Measurements from ENCODE around the gene RFWD3.

RFWD3 gene

GRCh38 chr16:74575807-74576643 is 90.7 kb downstream of the RFWD3 start:
- no peak overlapping the region for H3K9ac ChIP-seq (ENCODE audit: low read depth, low read length)
- no peaks in the 10 kb centered on the region for H3K4me1 ChIP-seq (ENCODE audit: control insufficient read depth, insufficient read depth, low read length)

GRCh38 chr16:74575175-74575806 is 91.4 kb downstream of the RFWD3 start:
- Histone ChIP-seq H3K4me3 (ENCODE audit: low read depth, low read length) (no peak overlapping the region), H3K9ac (ENCODE audit: low read depth, low read length) (no peak overlapping the region), H3K36me3 (ENCODE audit: control insufficient read depth, insufficient read depth, low read length) (no peaks in the 10 kb centered on the region), H3K27ac (ENCODE audit: low read depth, low read length) (no peak overlapping the region), H3K27me3 (ENCODE audit: control insufficient read depth, insufficient read depth, low read length) (no peaks in the 10 kb centered on the region), H3K9me3 (ENCODE audit: control insufficient read depth, insufficient read depth, low read length) (no peaks in the 10 kb centered on the region), H3K4me1 (ENCODE audit: control insufficient read depth, insufficient read depth, low read length) (no peaks in the 10 kb centered on the region)

More at GRCh38 chr16:74575807-74576643, 90.7 kb downstream of the RFWD3 start:
- H3K9me3 ChIP-seq (ENCODE audit: control insufficient read depth, insufficient read depth, low read length): no peaks in the 10 kb centered on the region
- H3K36me3 ChIP-seq (ENCODE audit: control insufficient read depth, insufficient read depth, low read length): no peaks in the 10 kb centered on the region
- no peak overlapping the region for H3K27ac ChIP-seq (ENCODE audit: low read depth, low read length)
- H3K27me3 ChIP-seq (ENCODE audit: control insufficient read depth, insufficient read depth, low read length): no peaks in the 10 kb centered on the region
- no peak overlapping the region for H3K4me3 ChIP-seq (ENCODE audit: low read depth, low read length)

GRCh38 chr16:74574146-74574545 is 92.5 kb downstream of the RFWD3 start:
- H3K27ac ChIP-seq (ENCODE audit: low read depth, low read length): no peak overlapping the region
- H3K4me3 ChIP-seq (ENCODE audit: low read depth, low read length): no peak overlapping the region
- H3K9me3 ChIP-seq (ENCODE audit: control insufficient read depth, insufficient read depth, low read length): no peaks in the 10 kb centered on the region
- H3K9ac ChIP-seq (ENCODE audit: low read depth, low read length): no peak overlapping the region
- no peaks in the 10 kb centered on the region for H3K4me1 ChIP-seq (ENCODE audit: control insufficient read depth, insufficient read depth, low read length)
- no peaks in the 10 kb centered on the region for H3K36me3 ChIP-seq (ENCODE audit: control insufficient read depth, insufficient read depth, low read length)
- no peaks in the 10 kb centered on the region for H3K27me3 ChIP-seq (ENCODE audit: control insufficient read depth, insufficient read depth, low read length)

GRCh38 chr16:74573622-74574021 is 93.1 kb downstream of the RFWD3 start:
- Histone ChIP-seq H3K36me3 (ENCODE audit: control insufficient read depth, insufficient read depth, low read length) (no peaks in the 10 kb centered on the region), H3K4me3 (ENCODE audit: low read depth, low read length) (no peak overlapping the region), H3K27me3 (ENCODE audit: control insufficient read depth, insufficient read depth, low read length) (no peaks in the 10 kb centered on the region), H3K9me3 (ENCODE audit: control insufficient read depth, insufficient read depth, low read length) (no peaks in the 10 kb centered on the region), H3K27ac (ENCODE audit: low read depth, low read length) (no peak overlapping the region), H3K9ac (ENCODE audit: low read depth, low read length) (no peak overlapping the region), H3K4me1 (ENCODE audit: control insufficient read depth, insufficient read depth, low read length) (no peaks in the 10 kb centered on the region)
